Astrocyte of the cerebellum (primary cell): ENCODE data around the gene DIAPH3.

ENCODE experiments used
- DNase-seq: peaks from one replicate; pipeline ENCODE4 v3.0.0-alpha.2; 2011; ENCODE audit warnings: low read depth
- H3K4me3 ChIP-seq: 2 replicates; pipeline ENCODE4 v1.5.1; 2011; ENCODE audit warnings: mild to moderate bottlenecking, low read depth, low read length, moderate library complexity
- CTCF ChIP-seq: IDR thresholded peaks from 2 replicates; pipeline ENCODE4 v1.5.1; 2012; ENCODE audit warnings: low read length, low read depth, moderate library complexity, mild to moderate bottlenecking; ENCODE audit errors: missing control alignments
- in situ Hi-C: cut with HindIII; loops from 2 replicates; pipeline ENCODE4 v1.10.0; 2017; ENCODE audit warnings: low sequenced_read_pairs

The DIAPH3 gene

DNA sequence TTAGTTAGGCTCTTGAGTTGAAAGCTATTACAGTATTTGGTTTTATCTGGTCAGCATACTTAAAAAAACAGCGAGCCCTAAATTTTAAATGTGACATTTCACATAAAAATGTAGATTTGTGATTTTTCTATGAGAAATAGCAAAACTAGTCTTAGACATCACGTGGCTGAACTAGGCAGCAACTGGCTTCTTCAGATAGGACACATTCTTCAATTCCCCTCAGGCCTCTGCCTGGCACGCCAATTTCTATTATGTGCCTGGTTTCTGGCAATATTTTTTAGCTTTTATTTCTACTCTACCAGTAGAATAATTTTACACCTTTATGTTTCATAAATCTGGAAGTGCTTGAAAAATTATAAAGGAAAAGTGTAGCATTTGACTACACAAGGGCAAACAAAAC is 433.7 kb downstream of the DIAPH3 start:
- TF ChIP-seq CTCF, result no peak
- no peak overlapping the region for H3K4me3 ChIP-seq
- in situ Hi-C loops, result no loop called here
- no peak for DNase-seq

- no peak for DNase-seq
- in situ Hi-C loops, result no loop called here
- TF ChIP-seq CTCF, result no peak
- H3K4me3 ChIP-seq, result no peak overlapping the region
Measured at GRCh38 chr13:59728896-59729545, 434.7 kb downstream of the DIAPH3 start.

GRCh38 chr13:59721926-59722910 is 441.5 kb downstream of the DIAPH3 start:
- TF ChIP-seq CTCF, result no peak
- H3K4me3 ChIP-seq, result no peak overlapping the region
- DNase-seq, result peak; percentile 73
- in situ Hi-C loops, result no loop called here

DNA sequence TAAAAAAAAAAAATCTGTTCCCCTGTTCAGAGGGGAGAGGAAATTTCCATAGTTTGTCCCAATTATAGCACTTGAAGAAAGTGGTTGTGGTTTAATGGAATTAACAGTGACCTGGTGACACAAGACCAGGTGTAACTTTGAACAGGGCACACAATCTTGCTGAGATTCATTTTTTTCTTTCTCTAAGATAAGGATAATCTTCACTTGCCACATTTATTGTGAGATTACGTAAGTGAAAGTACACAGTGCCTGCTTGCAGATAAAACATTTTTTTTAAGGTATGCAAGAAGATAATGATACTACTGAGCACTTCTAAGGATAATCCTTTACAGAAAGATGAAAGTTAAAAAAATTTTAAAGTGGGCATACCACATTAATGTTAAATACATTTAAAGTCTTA is 448.1 kb downstream of the DIAPH3 start:
- no peak overlapping the region for H3K4me3 ChIP-seq
- no peak for TF ChIP-seq CTCF
- DNase-seq, result no peak
- in situ Hi-C loops, result no loop called here

GRCh38 chr13:59710996-59711701 is 452.6 kb downstream of the DIAPH3 start:
- peak; percentile 6 for DNase-seq
- TF ChIP-seq CTCF, result no peak
- no peak overlapping the region for H3K4me3 ChIP-seq
- in situ Hi-C loops, result no loop called here

DNA sequence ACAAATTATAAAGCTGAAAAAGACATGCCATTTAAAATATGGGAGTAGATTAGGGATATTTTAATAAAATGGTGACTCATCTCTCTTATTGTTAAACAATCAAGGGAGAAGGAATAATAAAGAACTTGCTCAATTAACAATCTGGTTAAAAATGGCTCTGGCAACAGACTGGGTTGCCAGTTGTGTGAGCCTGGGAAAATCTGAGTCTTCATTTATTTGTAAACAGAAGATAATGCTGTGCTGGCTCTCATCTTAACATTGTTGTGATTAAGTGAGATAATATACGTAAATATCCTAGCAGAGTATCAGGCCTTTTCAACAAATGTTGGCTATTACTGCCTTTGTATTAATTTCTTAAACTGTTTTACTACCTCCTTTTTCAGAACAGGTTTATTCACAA is 453.3 kb downstream of the DIAPH3 start:
- TF ChIP-seq CTCF, result no peak
- no peak overlapping the region for H3K4me3 ChIP-seq
- DNase-seq, result no peak
- in situ Hi-C loops, result no loop called here
